ENCODE data around the gene ADM. TPM values are rescaled to one million over a fixed set of nuclear protein-coding genes. Genes with fewer than 3 reads are reported as not detected.

Gene ADM
- total RNA-seq, 2 experiments from 2014 or later = 0.27 to 0.92 TPM

GRCh38 chr11:10355257-10355661, 50.4 kb downstream of the ADM start:
- H3K27me3 Mint-ChIP-seq = peaks cover 14% of the 10 kb centered on the region
- ChIA-PET CTCF (interaction anchor here (1.3 kb wide), 1 partner anchor 11 kb away, joined by 4 read pairs; no protein-coding TSS in a partner anchor), POLR2A (no interaction called here)
- no peak overlapping the region for H3K27ac Mint-ChIP-seq
- H3K36me3 Mint-ChIP-seq (ENCODE audit: low read depth) = no peaks in the 10 kb centered on the region
- DNase-seq = no peak
- H3K4me1 Mint-ChIP-seq = no peaks in the 10 kb centered on the region
- H3K4me3 Mint-ChIP-seq = no peak overlapping the region
- no peaks in the 10 kb centered on the region for H3K9me3 Mint-ChIP-seq

GRCh38 chr11:10356161-10356560, 51.3 kb downstream of the ADM start:
- Mint-ChIP-seq H3K4me1 (no peaks in the 10 kb centered on the region), H3K27ac (no peak overlapping the region), H3K36me3 (ENCODE audit: low read depth) (no peaks in the 10 kb centered on the region), H3K9me3 (no peaks in the 10 kb centered on the region), H3K4me3 (no peak overlapping the region), H3K27me3 (peaks cover 15% of the 10 kb centered on the region)
- ChIA-PET CTCF (interaction anchor here (1.1 kb wide), 3 partner anchors 10 to 13 kb away, joined by 3 read pairs; no protein-coding TSS in a partner anchor), POLR2A (interaction anchor here (0.6 kb wide), 1 partner anchor 352 kb away, joined by 3 read pairs; no protein-coding TSS in a partner anchor)
- no peak for DNase-seq

Other genes starting within 250 kb of the ADM start
- 1 to 10 TPM; 3.2 to 3.7 TPM for gene SBF2, start 10.9 kb upstream of the ADM start, total RNA-seq
- gene AMPD3, start 150.2 kb downstream of the ADM start, total RNA-seq = 10 to 100 TPM; 20.3 to 20.8 TPM
- 10 to 100 TPM; 10.3 to 11.6 TPM for gene RNF141, start 236.1 kb downstream of the ADM start, total RNA-seq

Measured in activated CD4-positive, alpha-beta T cell treated with anti-CD3 and anti-CD28 coated beads, Interleukin-2, amount 10 ng/mL, durations not matched to agents 7 days and 5 days (primary cell).